ENCODE data around the gene FCHO2. TPM values are rescaled to one million over a fixed set of nuclear protein-coding genes. Genes with fewer than 3 reads are reported as not detected.

Gene FCHO2
- total RNA-seq, 1 experiment from 2014 or later, result 20.6 TPM

DNA sequence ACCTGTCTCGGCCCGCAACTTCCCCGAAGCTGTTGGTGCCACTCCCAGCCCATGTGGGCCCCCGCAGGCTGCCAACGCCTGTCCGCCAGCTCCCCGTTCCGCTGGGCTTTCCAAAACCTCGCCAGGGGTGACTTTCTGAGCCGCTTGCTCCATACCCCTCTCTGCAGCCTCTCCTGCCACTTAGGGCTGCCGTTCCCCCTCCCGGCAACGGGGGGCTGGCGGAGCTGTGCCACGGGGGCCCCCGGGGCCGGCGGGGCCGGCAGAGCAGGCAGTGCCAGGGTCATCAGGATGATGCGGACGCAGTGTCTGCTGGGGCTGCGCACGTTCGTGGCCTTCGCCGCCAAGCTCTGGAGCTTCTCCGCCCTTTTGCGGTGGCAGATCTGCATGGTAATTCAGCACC is 40.8 kb downstream of the FCHO2 start:
- Mint-ChIP-seq H3K9me3 (ENCODE audit: unreplicated experiment) (no peaks in the 10 kb centered on the region), H3K27me3 (ENCODE audit: insufficient read depth, unreplicated experiment) (no peaks in the 10 kb centered on the region), H3K36me3 (ENCODE audit: insufficient read depth, unreplicated experiment) (peaks cover 15% of the 10 kb centered on the region), H3K4me3 (ENCODE audit: unreplicated experiment) (no peak overlapping the region), H3K27ac (ENCODE audit: unreplicated experiment) (no peak overlapping the region), H3K4me1 (ENCODE audit: low read depth, unreplicated experiment) (no peaks in the 10 kb centered on the region)
- no TSS peak for BruUV-seq (replicated peaks)
- peaks cover 1% of the 10 kb centered on the region; the same call in 1 of the 2 replicates for H3K36me3 ChIP-seq (ENCODE audit: control insufficient read depth, insufficient read depth, low read length)
- no peak overlapping the region for H3K4me3 ChIP-seq (ENCODE audit: low read depth, low read length)
- H3K9me3 ChIP-seq, result no peaks in the 10 kb centered on the region
- no peak for DNase-seq
- H3K27me3 ChIP-seq (replicated peaks; ENCODE audit: control insufficient read depth, insufficient read depth, low read length), result no peaks in the 10 kb centered on the region
- CTCF ChIA-PET, result no interaction called here
- intact Hi-C loops (cut with micrococcal nuclease; ENCODE audit: unreplicated experiment), result no loop called here
- POLR2A ChIA-PET, result no interaction called here
- TF ChIP-seq, protein P1, sequence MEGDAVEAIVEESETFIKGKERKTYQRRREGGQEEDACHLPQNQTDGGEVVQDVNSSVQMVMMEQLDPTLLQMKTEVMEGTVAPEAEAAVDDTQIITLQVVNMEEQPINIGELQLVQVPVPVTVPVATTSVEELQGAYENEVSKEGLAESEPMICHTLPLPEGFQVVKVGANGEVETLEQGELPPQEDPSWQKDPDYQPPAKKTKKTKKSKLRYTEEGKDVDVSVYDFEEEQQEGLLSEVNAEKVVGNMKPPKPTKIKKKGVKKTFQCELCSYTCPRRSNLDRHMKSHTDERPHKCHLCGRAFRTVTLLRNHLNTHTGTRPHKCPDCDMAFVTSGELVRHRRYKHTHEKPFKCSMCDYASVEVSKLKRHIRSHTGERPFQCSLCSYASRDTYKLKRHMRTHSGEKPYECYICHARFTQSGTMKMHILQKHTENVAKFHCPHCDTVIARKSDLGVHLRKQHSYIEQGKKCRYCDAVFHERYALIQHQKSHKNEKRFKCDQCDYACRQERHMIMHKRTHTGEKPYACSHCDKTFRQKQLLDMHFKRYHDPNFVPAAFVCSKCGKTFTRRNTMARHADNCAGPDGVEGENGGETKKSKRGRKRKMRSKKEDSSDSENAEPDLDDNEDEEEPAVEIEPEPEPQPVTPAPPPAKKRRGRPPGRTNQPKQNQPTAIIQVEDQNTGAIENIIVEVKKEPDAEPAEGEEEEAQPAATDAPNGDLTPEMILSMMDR (IDR thresholded peaks at IDR 0.05; ENCODE audit: insufficient read depth in 1 of 2, low read depth in 1 of 2, low read length in 1 of 2, severe bottlenecking in 1 of 2, unreplicated experiment in 1 of 2), result no peak
- H3K4me1 ChIP-seq, result no peaks in the 10 kb centered on the region

DNA sequence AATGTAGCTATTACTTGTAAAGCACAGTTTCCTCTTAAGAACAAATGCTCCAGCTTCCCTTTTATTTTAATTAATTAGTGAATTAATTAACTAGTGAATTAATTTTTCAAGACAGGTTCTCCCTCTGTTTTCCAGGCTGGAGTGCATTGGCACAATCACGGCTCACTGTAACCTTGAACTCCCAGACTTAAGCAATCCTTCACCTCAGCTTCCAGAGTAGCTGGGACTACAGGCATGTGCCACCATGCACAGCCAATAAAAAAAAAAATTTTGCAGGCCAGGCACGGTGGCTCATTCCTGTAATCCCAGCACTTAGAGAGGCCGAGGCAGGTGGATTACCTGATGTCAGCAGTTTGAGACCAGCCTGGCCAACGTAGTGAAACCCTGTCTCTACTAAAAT is 44.1 kb downstream of the FCHO2 start:
- H3K27me3 Mint-ChIP-seq (ENCODE audit: insufficient read depth, unreplicated experiment), result no peaks in the 10 kb centered on the region
- BruUV-seq (replicated peaks), result no TSS peak

DNA sequence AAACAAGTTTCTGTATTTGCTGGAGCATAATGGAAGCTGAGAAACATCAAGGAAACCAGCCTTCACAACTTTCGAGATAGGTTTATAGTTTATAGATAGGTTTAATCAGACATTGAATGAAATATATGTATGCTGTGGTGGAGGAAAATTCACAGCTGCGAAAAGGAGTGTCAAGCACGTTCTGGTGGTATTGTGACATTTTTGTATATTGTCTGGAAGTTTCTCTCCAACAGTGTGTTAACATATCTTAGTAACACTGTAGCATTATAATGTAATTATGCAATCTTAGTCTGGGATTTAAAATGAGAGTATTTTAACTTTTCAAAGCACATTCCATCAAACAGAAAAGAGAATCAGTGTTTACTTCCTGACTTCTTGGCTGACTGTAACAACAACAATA is 50.0 kb downstream of the FCHO2 start:
- H3K9me3 Mint-ChIP-seq (ENCODE audit: unreplicated experiment), result no peaks in the 10 kb centered on the region
- Histone ChIP-seq H3K4me3 (ENCODE audit: low read depth, low read length) (no peak overlapping the region), H3K4me1 (no peaks in the 10 kb centered on the region), H3K9me3 (no peaks in the 10 kb centered on the region), H3K27me3 (replicated peaks; ENCODE audit: control insufficient read depth, insufficient read depth, low read length) (no peaks in the 10 kb centered on the region), H3K36me3 (ENCODE audit: control insufficient read depth, insufficient read depth, low read length) (no peaks in the 10 kb centered on the region)
- no TSS peak for BruUV-seq (replicated peaks)
- H3K27me3 Mint-ChIP-seq (ENCODE audit: insufficient read depth, unreplicated experiment), result no peaks in the 10 kb centered on the region
- no peaks in the 10 kb centered on the region for H3K36me3 Mint-ChIP-seq (ENCODE audit: insufficient read depth, unreplicated experiment)
- CTCF ChIA-PET, result no interaction called here
- intact Hi-C loops (cut with micrococcal nuclease; ENCODE audit: unreplicated experiment), result no loop called here
- TF ChIP-seq, protein P1 (IDR thresholded peaks at IDR 0.05; ENCODE audit: insufficient read depth in 1 of 2, low read depth in 1 of 2, low read length in 1 of 2, severe bottlenecking in 1 of 2, unreplicated experiment in 1 of 2), result no peak
- POLR2A ChIA-PET, result no interaction called here
- H3K27ac Mint-ChIP-seq (ENCODE audit: unreplicated experiment), result no peak overlapping the region
- no peaks in the 10 kb centered on the region for H3K4me1 Mint-ChIP-seq (ENCODE audit: low read depth, unreplicated experiment)
- H3K4me3 Mint-ChIP-seq (ENCODE audit: unreplicated experiment), result no peak overlapping the region
- no peak for DNase-seq

More for the DNA sequence above, 44.1 kb downstream of the FCHO2 start:
- H3K4me1 Mint-ChIP-seq (ENCODE audit: low read depth, unreplicated experiment), result no peaks in the 10 kb centered on the region
- TF ChIP-seq, protein P1 (IDR thresholded peaks at IDR 0.05; ENCODE audit: insufficient read depth in 1 of 2, low read depth in 1 of 2, low read length in 1 of 2, severe bottlenecking in 1 of 2, unreplicated experiment in 1 of 2), result no peak
- no peaks in the 10 kb centered on the region for H3K9me3 Mint-ChIP-seq (ENCODE audit: unreplicated experiment)
- no peaks in the 10 kb centered on the region for H3K4me1 ChIP-seq
- H3K36me3 ChIP-seq (ENCODE audit: control insufficient read depth, insufficient read depth, low read length), result peaks cover 1% of the 10 kb centered on the region; the same call in 1 of the 2 replicates
- no peak for DNase-seq
- H3K9me3 ChIP-seq, result no peaks in the 10 kb centered on the region
- H3K4me3 Mint-ChIP-seq (ENCODE audit: unreplicated experiment), result no peak overlapping the region
- no peak overlapping the region for H3K4me3 ChIP-seq (ENCODE audit: low read depth, low read length)
- ChIA-PET CTCF (no interaction called here), POLR2A (interaction anchor here (0.6 kb wide), 1 partner anchor 499 kb away, joined by 3 read pairs; no protein-coding TSS in a partner anchor)
- H3K36me3 Mint-ChIP-seq (ENCODE audit: insufficient read depth, unreplicated experiment), result no peaks in the 10 kb centered on the region
- intact Hi-C loops (cut with micrococcal nuclease; ENCODE audit: unreplicated experiment), result no loop called here
- no peak overlapping the region for H3K27ac Mint-ChIP-seq (ENCODE audit: unreplicated experiment)
- H3K27me3 ChIP-seq (replicated peaks; ENCODE audit: control insufficient read depth, insufficient read depth, low read length), result no peaks in the 10 kb centered on the region
